Suprapubic skin (tissue), 4 donors: ENCODE measurements around the gene IL34. TPM values are rescaled to one million over a fixed set of nuclear protein-coding genes. Genes with fewer than 3 reads are reported as not detected.

Experiments used
- DNase-seq, 2 donors: peaks; one replicate each; pipeline ENCODE4 v3.0.0-alpha.2; 2019; ENCODE audit warnings: low spot score in 2 of 2
- H3K27ac ChIP-seq: fragments of 200-600 bp; sonication (generic); one replicate; pipeline ENCODE4 v1.5.1; 2019
- H3K27me3 ChIP-seq: fragments of 200-600 bp; sonication (generic); one replicate; pipeline ENCODE4 v1.5.1; 2019
- H3K36me3 ChIP-seq: fragments of 200-600 bp; sonication (generic); one replicate; pipeline ENCODE4 v1.5.1; 2019
- H3K4me1 ChIP-seq: fragments of 200-600 bp; sonication (generic); one replicate; pipeline ENCODE4 v1.5.1; 2019
- H3K4me3 ChIP-seq: fragments of 200-600 bp; sonication (generic); one replicate; pipeline ENCODE4 v1.5.1; 2019; ENCODE audit warnings: mild to moderate bottlenecking
- H3K9me3 ChIP-seq: fragments of 200-600 bp; sonication (generic); one replicate; pipeline ENCODE4 v1.5.1; 2019
- CTCF ChIP-seq, 2 donors: fragments of 200-600 bp in 1 of 2; fragments of 450-650 bp in 1 of 2; sonication (generic) in 1 of 2; IDR thresholded peaks; one replicate each; pipeline ENCODE4 v1.5.1; 2016 to 2019; ENCODE audit warnings: antibody characterized with exemption in 2 of 2, mild to moderate bottlenecking in 1 of 2, moderate library complexity in 1 of 2
- EP300 ChIP-seq: sonication (generic); formaldehyde crosslinking; IDR thresholded peaks from one replicate; pipeline ENCODE4 v1.6.1; 2017; ENCODE audit warnings: antibody characterized with exemption
- POLR2A ChIP-seq, 2 donors: fragments of 450-650 bp; IDR thresholded peaks; one replicate each; pipeline ENCODE4 v1.6.1; 2017; ENCODE audit warnings: antibody characterized with exemption in 2 of 2, mild to moderate bottlenecking in 2 of 2, moderate library complexity in 2 of 2
- POLR2AphosphoS5 ChIP-seq, 3 donors: sonication (generic); formaldehyde crosslinking; IDR thresholded peaks; one replicate each; pipeline ENCODE4 v1.6.1; 2017; ENCODE audit warnings: antibody characterized with exemption in 3 of 3
- WGBS: methylation state at CpG from one replicate; pipeline ENCODE4 v1.1.5; 2018; 5-methylcytosine and 5-hydroxymethylcytosine counted together
- total RNA-seq, 4 donors: library from RNA; depleted of rRNA; stranded (reverse); fragments of >200 nt; gene quantifications; one replicate each; pipeline ENCODE4 v1.1.0, GENCODE V29; 2016

Gene IL34
- total RNA-seq, 4 donors from 2014 or later = 64.2 to 187 (median 92.5) TPM

GRCh38 chr16:70692130-70692872 is 45.9 kb downstream of the IL34 start:
- DNase-seq = no peak

GRCh38 chr16:70692873-70693671 is 46.7 kb downstream of the IL34 start:
- Histone ChIP-seq H3K36me3 (no peaks in the 10 kb centered on the region), H3K4me1 (peaks cover 100% of the 10 kb centered on the region), H3K4me3 (no peak overlapping the region), H3K27ac (peak overlapping the region; percentile 91), H3K9me3 (no peaks in the 10 kb centered on the region), H3K27me3 (no peaks in the 10 kb centered on the region)
- WGBS = 65% methylated on average over 21 of the region's 29 CpGs
- TF ChIP-seq POLR2AphosphoS5 (IDR thresholded peaks at IDR 0.05) (no peak), EP300 (no peak), CTCF (IDR thresholded peaks at IDR 0.05) (no peak), POLR2A (IDR thresholded peaks at IDR 0.05) (no peak)
- DNase-seq = no peak

More at GRCh38 chr16:70692130-70692872, 45.9 kb downstream of the IL34 start:
- H3K9me3 ChIP-seq = no peaks in the 10 kb centered on the region
- H3K36me3 ChIP-seq = no peaks in the 10 kb centered on the region
- peak overlapping the region; percentile 91 for H3K27ac ChIP-seq
- WGBS = 74% methylated on average over 11 of the region's 14 CpGs
- peaks cover 100% of the 10 kb centered on the region for H3K4me1 ChIP-seq
- no peak overlapping the region for H3K4me3 ChIP-seq
- H3K27me3 ChIP-seq = no peaks in the 10 kb centered on the region
- TF ChIP-seq POLR2A (IDR thresholded peaks at IDR 0.05) (no peak), EP300 (no peak), POLR2AphosphoS5 (IDR thresholded peaks at IDR 0.05) (no peak), CTCF (IDR thresholded peaks at IDR 0.05) (no peak)

GRCh38 chr16:70694088-70694867 is 47.9 kb downstream of the IL34 start:
- Histone ChIP-seq H3K4me1 (peaks cover 100% of the 10 kb centered on the region), H3K36me3 (no peaks in the 10 kb centered on the region), H3K9me3 (no peaks in the 10 kb centered on the region), H3K27ac (peak overlapping the region; percentile 91), H3K4me3 (no peak overlapping the region), H3K27me3 (no peaks in the 10 kb centered on the region)
- WGBS = 64% methylated on average over 4 of the region's 17 CpGs
- no peak for DNase-seq
- TF ChIP-seq POLR2AphosphoS5 (IDR thresholded peaks at IDR 0.05) = no peak
- no peak for TF ChIP-seq EP300
- no peak for TF ChIP-seq POLR2A (IDR thresholded peaks at IDR 0.05)
- no peak for TF ChIP-seq CTCF (IDR thresholded peaks at IDR 0.05)

- Histone ChIP-seq H3K4me1 (peaks cover 100% of the 10 kb centered on the region), H3K27me3 (no peaks in the 10 kb centered on the region), H3K4me3 (no peak overlapping the region), H3K36me3 (no peaks in the 10 kb centered on the region), H3K9me3 (no peaks in the 10 kb centered on the region), H3K27ac (peak overlapping the region; percentile 91)
- 61% methylated on average over 4 of the region's 4 CpGs for WGBS
- TF ChIP-seq POLR2AphosphoS5 (IDR thresholded peaks at IDR 0.05) (no peak), EP300 (no peak), POLR2A (IDR thresholded peaks at IDR 0.05) (no peak), CTCF (IDR thresholded peaks at IDR 0.05) (no peak)
- DNase-seq = no peak
These were observed 48.5 kb downstream of the IL34 start for GRCh38 chr16:70694868-70695218.
